HepG2 (cell line): ENCODE data around the gene ATP6V1F.

Source experiments
- ATF7-NPFF ChIP-seq: sonication (generic); formaldehyde crosslinking; IDR thresholded peaks from 2 replicates; pipeline ENCODE4 v1.8.1; 2023; ENCODE audit warnings: mild to moderate bottlenecking, low read depth, missing genetic modification reagents, moderate library complexity
- CHCHD3 ChIP-seq: sonication (generic); formaldehyde crosslinking; IDR thresholded peaks from 2 replicates; pipeline ENCODE4 v1.8.0; 2022; ENCODE audit warnings: mild to moderate bottlenecking, missing genetic modification reagents, moderate library complexity
- ERF ChIP-seq: IDR thresholded peaks from 2 replicates; pipeline ENCODE4 v1.6.1; 2018; ENCODE audit warnings: missing biosample characterization, missing genetic modification reagents
- EZH2 ChIP-seq: conservative IDR thresholded peaks from 2 replicates; pipeline ENCODE4 v1.6.1; 2012; ENCODE audit warnings: mild to moderate bottlenecking, low read depth, low read length, moderate library complexity
- GATAD2A ChIP-seq: IDR thresholded peaks from 2 replicates; pipeline ENCODE4 v1.6.1; 2016
- KLF12 ChIP-seq: sonication (generic); formaldehyde crosslinking; IDR thresholded peaks from 2 replicates; pipeline ENCODE4 v1.4.0; 2020; ENCODE audit warnings: missing genetic modification reagents, borderline replicate concordance
- MAX ChIP-seq: IDR thresholded peaks from 2 replicates; pipeline ENCODE4 v1.6.1; 2012; ENCODE audit warnings: inconsistent platforms
- PHB2 ChIP-seq: fragments of 450-650 bp; IDR thresholded peaks from 2 replicates; pipeline ENCODE4 v1.6.1; 2018; ENCODE audit not compliant: partially characterized antibody
- SMC3 ChIP-seq: IDR thresholded peaks from 2 replicates; pipeline ENCODE4 v1.6.1; 2011; ENCODE audit warnings: low read length, improper control_type of control experiment
- SUZ12 ChIP-seq: fragments of 150-350 bp; IDR thresholded peaks from 2 replicates; pipeline ENCODE4 v1.6.1; 2014; ENCODE audit warnings: low read depth, low read length
- TBX3 ChIP-seq: fragments of 450-650 bp; IDR thresholded peaks from 2 replicates; pipeline ENCODE4 v1.6.1; 2017; ENCODE audit warnings: antibody characterized with exemption, mild to moderate bottlenecking, inconsistent platforms, borderline replicate concordance

- no peak for TF ChIP-seq ATF7-NPFF
- TF ChIP-seq SMC3, result no peak
- TF ChIP-seq MAX, result no peak
- no peak for TF ChIP-seq SUZ12
- TF ChIP-seq CHCHD3 (CRISPR knock-in tag), result no peak
- TF ChIP-seq TBX3, result no peak
- TF ChIP-seq EZH2, result no peak
- no peak for TF ChIP-seq PHB2
- TF ChIP-seq ERF (CRISPR knock-in tag), result no peak
- TF ChIP-seq KLF12 (CRISPR knock-in tag), result no peak
- TF ChIP-seq GATAD2A (CRISPR knock-in tag), result no peak
Observed at GRCh38 chr7:128855559-128855958, 7.1 kb upstream of the ATP6V1F start.
